Neural cell (in vitro differentiated cells): Measurements from ENCODE around the gene CLDN22. TPM values are rescaled to one million over a fixed set of nuclear protein-coding genes. Genes with fewer than 3 reads are reported as not detected.

ENCODE experiments used
- H2AFZ ChIP-seq: fragments of 200-600, 300-800 bp; sonication (generic), shearing (Covaris generic); 2 replicates; pipeline ENCODE4 v1.6.0; 2014; ENCODE audit warnings: low read depth, mild to moderate bottlenecking, antibody characterized with exemption, low read length, moderate library complexity
- H3F3A ChIP-seq: fragments of 200-600 bp; shearing (Covaris generic); 2 replicates; pipeline ENCODE4 v1.6.1; 2016; ENCODE audit warnings: mild to moderate bottlenecking, moderate library complexity, mixed read lengths, antibody characterized with exemption, low read length; ENCODE audit not compliant: insufficient read depth, poor library complexity, severe bottlenecking
- H3K27ac ChIP-seq: fragments of 200-600, 300-800 bp; sonication (generic), shearing (Covaris generic); 2 replicates; pipeline ENCODE4 v1.5.1; 2014; ENCODE audit warnings: mild to moderate bottlenecking, low read length, moderate library complexity
- H3K27me3 ChIP-seq: fragments of 300-800, 200-600 bp; sonication (generic), shearing (Covaris generic); 2 replicates; pipeline ENCODE4 v1.6.0; 2014; ENCODE audit warnings: mild to moderate bottlenecking, low read depth, low read length, moderate library complexity; ENCODE audit not compliant: insufficient read depth
- H3K36me3 ChIP-seq: fragments of 300-800, 200-600 bp; sonication (generic), shearing (Covaris generic); 2 replicates; pipeline ENCODE4 v1.5.1; 2014; ENCODE audit warnings: mild to moderate bottlenecking, antibody characterized with exemption, low read length, moderate library complexity; ENCODE audit not compliant: insufficient read depth
- H3K4me2 ChIP-seq: fragments of 300-800, 200-600 bp; sonication (generic), shearing (Covaris generic); 2 replicates; pipeline ENCODE4 v1.6.0; 2014; ENCODE audit warnings: mild to moderate bottlenecking, low read length
- H3K4me3 ChIP-seq: fragments of 300-800, 200-600 bp; sonication (generic), shearing (Covaris generic); 2 replicates; pipeline ENCODE4 v1.5.1; 2014; ENCODE audit warnings: mild to moderate bottlenecking, low read length, moderate library complexity
- H3K79me2 ChIP-seq: fragments of 200-600 bp; shearing (Covaris generic); replicated peaks from 2 replicates; pipeline ENCODE4 v1.6.0; 2014; ENCODE audit warnings: mild to moderate bottlenecking, low read length, moderate library complexity; ENCODE audit not compliant: insufficient read depth
- H3K9ac ChIP-seq: fragments of 300-800, 200-600 bp; sonication (generic), shearing (Covaris generic); 2 replicates; pipeline ENCODE4 v1.6.1; 2016; ENCODE audit warnings: mild to moderate bottlenecking, low read length, mixed read lengths
- H3K9me2 ChIP-seq: fragments of 200-600 bp; shearing (Covaris generic); 2 replicates; pipeline ENCODE4 v1.6.1; 2016; ENCODE audit warnings: mild to moderate bottlenecking, low read length, mixed read lengths; ENCODE audit not compliant: insufficient read depth
- H3K9me3 ChIP-seq: fragments of 200-600, 300-800 bp; sonication (generic), shearing (Covaris generic); 2 replicates; pipeline ENCODE4 v1.6.1; 2016; ENCODE audit warnings: mild to moderate bottlenecking, mixed run types, low read length, moderate library complexity, mixed read lengths
- H4K20me1 ChIP-seq: fragments of 200-600 bp; shearing (Covaris generic); 2 replicates; pipeline ENCODE4 v1.6.1; 2016; ENCODE audit warnings: mild to moderate bottlenecking, mixed run types; ENCODE audit not compliant: insufficient read depth
- EP300 ChIP-seq: fragments of 450-650 bp; conservative IDR thresholded peaks from 2 replicates; pipeline ENCODE4 v1.6.1; 2014; ENCODE audit warnings: antibody characterized with exemption, mild to moderate bottlenecking, moderate library complexity; ENCODE audit not compliant: poor library complexity, severe bottlenecking
- EZH2 ChIP-seq: fragments of 200-600, 300-800 bp; shearing (Covaris generic), sonication (generic); IDR thresholded peaks from 2 replicates; pipeline ENCODE4 v1.6.1; 2014; ENCODE audit warnings: antibody characterized with exemption, low read length, borderline replicate concordance, mild to moderate bottlenecking; ENCODE audit not compliant: insufficient read depth, poor library complexity, severe bottlenecking
- MXI1 ChIP-seq: fragments of 450-650 bp; conservative IDR thresholded peaks from 2 replicates; pipeline ENCODE4 v1.6.1; 2014; ENCODE audit warnings: antibody characterized with exemption, mild to moderate bottlenecking; ENCODE audit not compliant: poor library complexity, severe bottlenecking
- POLR2AphosphoS5 ChIP-seq: IDR thresholded peaks from 2 replicates; pipeline ENCODE4 v1.6.1; 2012
- RAD21 ChIP-seq: fragments of 450-650 bp; conservative IDR thresholded peaks from 2 replicates; pipeline ENCODE4 v1.6.1; 2014; ENCODE audit warnings: antibody characterized with exemption, mild to moderate bottlenecking, moderate library complexity
- SMC3 ChIP-seq: fragments of 450-650 bp; conservative IDR thresholded peaks from 2 replicates; pipeline ENCODE4 v1.6.1; 2014; ENCODE audit warnings: antibody characterized with exemption, mild to moderate bottlenecking, moderate library complexity; ENCODE audit not compliant: poor library complexity
- TAF1 ChIP-seq: IDR thresholded peaks from 2 replicates; pipeline ENCODE4 v1.6.1; 2012; ENCODE audit warnings: low read depth
- polyA plus RNA-seq: library from polyadenylated mRNA; depleted of rRNA; stranded (reverse); fragments of >200 nt; gene quantifications from 2 replicates; pipeline ENCODE4 v1.2.3, GENCODE V29; 2014
- TF ChIP-seq, protein P1 (sequence below): fragments of 450-650 bp; IDR thresholded peaks from 2 replicates; pipeline ENCODE4 v1.5.1; 2014; ENCODE audit warnings: antibody characterized with exemption, mild to moderate bottlenecking, moderate library complexity; ENCODE audit not compliant: poor library complexity, severe bottlenecking
- TF ChIP-seq, protein P2 (sequence below): IDR thresholded peaks from 2 replicates; pipeline ENCODE4 v1.6.1; 2012; ENCODE audit warnings: borderline replicate concordance

The CLDN22 gene
- polyA plus RNA-seq, 1 donor from 2014 or later = not detected

DNA sequence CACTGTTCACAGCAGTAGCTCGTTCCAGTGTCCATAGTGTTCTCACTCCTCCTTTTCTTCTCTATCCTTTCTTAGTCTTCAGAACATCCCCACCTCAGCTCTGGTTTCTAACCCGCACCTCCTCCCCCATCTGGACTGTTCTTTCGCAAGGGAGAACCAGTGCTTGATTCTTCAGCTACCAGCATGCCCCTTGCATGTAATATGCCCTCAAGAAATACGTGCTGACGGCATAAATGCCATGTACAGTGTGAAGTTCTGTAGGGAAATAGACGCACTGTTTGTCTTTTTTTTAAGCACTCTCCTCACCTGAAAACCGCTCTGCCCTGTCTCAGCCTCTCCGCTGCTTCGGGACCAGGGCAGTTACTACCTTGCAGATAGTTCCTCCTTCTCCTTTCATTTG lies 5.3 kb downstream of the CLDN22 start:
- Histone ChIP-seq H3K9ac (no peak overlapping the region), H3K27ac (no peak overlapping the region), H3F3A (no peaks in the 10 kb centered on the region), H3K79me2 (no peaks in the 10 kb centered on the region), H3K4me2 (no peak overlapping the region), H3K9me2 (no peaks in the 10 kb centered on the region), H3K4me3 (no peak overlapping the region), H4K20me1 (no peaks in the 10 kb centered on the region), H3K36me3 (peaks cover 5% of the 10 kb centered on the region), H3K27me3 (no peaks in the 10 kb centered on the region), H2AFZ (no peak overlapping the region), H3K9me3 (no peaks in the 10 kb centered on the region)
- TF ChIP-seq MXI1 (no peak), RAD21 (no peak), EZH2 (no peak), TAF1 (no peak), POLR2AphosphoS5 (no peak), EP300 (no peak), SMC3 (no peak)
- TF ChIP-seq, protein P1, sequence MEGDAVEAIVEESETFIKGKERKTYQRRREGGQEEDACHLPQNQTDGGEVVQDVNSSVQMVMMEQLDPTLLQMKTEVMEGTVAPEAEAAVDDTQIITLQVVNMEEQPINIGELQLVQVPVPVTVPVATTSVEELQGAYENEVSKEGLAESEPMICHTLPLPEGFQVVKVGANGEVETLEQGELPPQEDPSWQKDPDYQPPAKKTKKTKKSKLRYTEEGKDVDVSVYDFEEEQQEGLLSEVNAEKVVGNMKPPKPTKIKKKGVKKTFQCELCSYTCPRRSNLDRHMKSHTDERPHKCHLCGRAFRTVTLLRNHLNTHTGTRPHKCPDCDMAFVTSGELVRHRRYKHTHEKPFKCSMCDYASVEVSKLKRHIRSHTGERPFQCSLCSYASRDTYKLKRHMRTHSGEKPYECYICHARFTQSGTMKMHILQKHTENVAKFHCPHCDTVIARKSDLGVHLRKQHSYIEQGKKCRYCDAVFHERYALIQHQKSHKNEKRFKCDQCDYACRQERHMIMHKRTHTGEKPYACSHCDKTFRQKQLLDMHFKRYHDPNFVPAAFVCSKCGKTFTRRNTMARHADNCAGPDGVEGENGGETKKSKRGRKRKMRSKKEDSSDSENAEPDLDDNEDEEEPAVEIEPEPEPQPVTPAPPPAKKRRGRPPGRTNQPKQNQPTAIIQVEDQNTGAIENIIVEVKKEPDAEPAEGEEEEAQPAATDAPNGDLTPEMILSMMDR = no peak
- TF ChIP-seq, protein P2, sequence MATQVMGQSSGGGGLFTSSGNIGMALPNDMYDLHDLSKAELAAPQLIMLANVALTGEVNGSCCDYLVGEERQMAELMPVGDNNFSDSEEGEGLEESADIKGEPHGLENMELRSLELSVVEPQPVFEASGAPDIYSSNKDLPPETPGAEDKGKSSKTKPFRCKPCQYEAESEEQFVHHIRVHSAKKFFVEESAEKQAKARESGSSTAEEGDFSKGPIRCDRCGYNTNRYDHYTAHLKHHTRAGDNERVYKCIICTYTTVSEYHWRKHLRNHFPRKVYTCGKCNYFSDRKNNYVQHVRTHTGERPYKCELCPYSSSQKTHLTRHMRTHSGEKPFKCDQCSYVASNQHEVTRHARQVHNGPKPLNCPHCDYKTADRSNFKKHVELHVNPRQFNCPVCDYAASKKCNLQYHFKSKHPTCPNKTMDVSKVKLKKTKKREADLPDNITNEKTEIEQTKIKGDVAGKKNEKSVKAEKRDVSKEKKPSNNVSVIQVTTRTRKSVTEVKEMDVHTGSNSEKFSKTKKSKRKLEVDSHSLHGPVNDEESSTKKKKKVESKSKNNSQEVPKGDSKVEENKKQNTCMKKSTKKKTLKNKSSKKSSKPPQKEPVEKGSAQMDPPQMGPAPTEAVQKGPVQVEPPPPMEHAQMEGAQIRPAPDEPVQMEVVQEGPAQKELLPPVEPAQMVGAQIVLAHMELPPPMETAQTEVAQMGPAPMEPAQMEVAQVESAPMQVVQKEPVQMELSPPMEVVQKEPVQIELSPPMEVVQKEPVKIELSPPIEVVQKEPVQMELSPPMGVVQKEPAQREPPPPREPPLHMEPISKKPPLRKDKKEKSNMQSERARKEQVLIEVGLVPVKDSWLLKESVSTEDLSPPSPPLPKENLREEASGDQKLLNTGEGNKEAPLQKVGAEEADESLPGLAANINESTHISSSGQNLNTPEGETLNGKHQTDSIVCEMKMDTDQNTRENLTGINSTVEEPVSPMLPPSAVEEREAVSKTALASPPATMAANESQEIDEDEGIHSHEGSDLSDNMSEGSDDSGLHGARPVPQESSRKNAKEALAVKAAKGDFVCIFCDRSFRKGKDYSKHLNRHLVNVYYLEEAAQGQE = no peak

DNA sequence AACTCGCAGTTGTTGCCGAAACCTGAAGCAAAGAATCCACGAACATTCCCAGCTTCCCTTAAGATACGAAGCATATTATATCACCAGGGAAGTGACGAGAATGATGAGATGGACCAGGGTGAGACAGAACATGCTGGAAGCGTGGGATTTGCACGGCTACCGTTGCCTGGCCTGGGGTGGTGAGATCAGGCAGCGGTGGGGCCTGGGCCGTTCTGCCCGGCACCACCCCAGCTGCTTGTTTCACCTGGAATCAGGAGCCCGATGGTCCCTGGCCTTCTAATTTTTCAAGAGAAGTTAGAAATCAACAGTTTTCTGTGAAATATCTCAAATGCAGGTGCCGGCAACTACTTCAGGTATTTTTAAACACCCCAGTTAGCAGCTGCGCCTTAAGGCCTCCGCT lies 5.7 kb downstream of the CLDN22 start:
- Histone ChIP-seq H3K36me3 (peaks cover 5% of the 10 kb centered on the region), H3K9me3 (no peaks in the 10 kb centered on the region), H4K20me1 (no peaks in the 10 kb centered on the region), H2AFZ (no peak overlapping the region), H3F3A (no peaks in the 10 kb centered on the region), H3K9me2 (no peaks in the 10 kb centered on the region), H3K27me3 (no peaks in the 10 kb centered on the region), H3K4me2 (no peak overlapping the region), H3K4me3 (no peak overlapping the region), H3K27ac (no peak overlapping the region), H3K9ac (no peak overlapping the region), H3K79me2 (no peaks in the 10 kb centered on the region)
- TF ChIP-seq POLR2AphosphoS5 = no peak
- TF ChIP-seq, protein P1 = no peak
- TF ChIP-seq, protein P2 = no peak
- no peak for TF ChIP-seq EZH2
- no peak for TF ChIP-seq RAD21
- no peak for TF ChIP-seq EP300
- TF ChIP-seq SMC3 = no peak
- no peak for TF ChIP-seq MXI1
- TF ChIP-seq TAF1 = no peak
